Measurements from ENCODE around the gene IKZF1.

The IKZF1 gene

GRCh38 chr7:50309721-50310120 lies 5.2 kb downstream of the IKZF1 start:
- DNase-seq: no peak

GRCh38 chr7:50310361-50310760 lies 5.8 kb downstream of the IKZF1 start:
- no peak for DNase-seq

- DNase-seq: no peak
These were observed 6.4 kb downstream of the IKZF1 start for GRCh38 chr7:50310956-50311355.

GRCh38 chr7:50312250-50313162 lies 8.0 kb downstream of the IKZF1 start:
- DNase-seq: peak; percentile 26

- no peak for DNase-seq
These were observed 10.5 kb downstream of the IKZF1 start for GRCh38 chr7:50314836-50315592.

GRCh38 chr7:50315739-50316671 lies 11.5 kb downstream of the IKZF1 start:
- no peak for DNase-seq

GRCh38 chr7:50317221-50317678 lies 12.7 kb downstream of the IKZF1 start:
- DNase-seq: peak; percentile 87

GRCh38 chr7:50317697-50318669 lies 13.5 kb downstream of the IKZF1 start:
- DNase-seq: no peak

GRCh38 chr7:50321487-50322067 lies 17.1 kb downstream of the IKZF1 start:
- DNase-seq: peak; percentile 73

GRCh38 chr7:50324113-50324512 lies 19.6 kb downstream of the IKZF1 start:
- no peak for DNase-seq

GRCh38 chr7:50327443-50327842 lies 22.9 kb downstream of the IKZF1 start:
- DNase-seq: no peak

GRCh38 chr7:50329775-50330174 lies 25.3 kb downstream of the IKZF1 start:
- DNase-seq: no peak

GRCh38 chr7:50330254-50330653 lies 25.7 kb downstream of the IKZF1 start:
- no peak for DNase-seq

GRCh38 chr7:50330696-50331095 lies 26.2 kb downstream of the IKZF1 start:
- DNase-seq: no peak

GRCh38 chr7:50331564-50332208 lies 27.2 kb downstream of the IKZF1 start:
- peak; percentile 75 for DNase-seq

GRCh38 chr7:50332241-50333165 lies 28.0 kb downstream of the IKZF1 start:
- DNase-seq: no peak

GRCh38 chr7:50333221-50333651 lies 28.7 kb downstream of the IKZF1 start:
- peak; percentile 77 for DNase-seq

- DNase-seq: no peak
These were observed 30.0 kb downstream of the IKZF1 start for GRCh38 chr7:50334341-50334994.

Data from central memory CD4-positive, alpha-beta T cell (primary cell).